ENCODE measurements around the gene SERPINB1.

DNA sequence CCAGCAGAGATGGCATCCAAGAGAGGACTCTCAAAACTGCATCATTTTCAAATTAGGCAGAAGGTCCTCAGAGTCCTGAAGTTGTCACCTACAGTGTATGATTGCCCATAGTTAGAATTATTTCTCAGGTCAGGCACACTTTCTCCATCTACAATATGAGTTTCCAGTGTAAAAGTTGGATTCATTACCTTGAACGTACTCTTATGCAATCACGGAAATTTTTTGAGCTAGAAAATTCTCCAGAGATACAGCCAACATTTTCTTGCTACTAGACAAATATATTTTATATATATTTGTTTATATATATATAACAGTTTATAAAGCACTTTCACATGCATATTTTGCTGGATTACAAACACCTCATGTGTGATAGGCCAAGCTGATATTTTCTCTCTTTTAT, 29.4 kb upstream of the SERPINB1 start:
- TF ChIP-seq GATA3 (IDR thresholded peaks at IDR 0.05; ENCODE audit: low read depth, low read length) (no peak), GATA2 (IDR thresholded peaks at IDR 0.05; ENCODE audit: low read depth, low read length) (no peak)
